Fibroblast of mammary gland (primary cell): ENCODE data around the gene CDC42SE2.

Experiments
- DNase-seq: peaks from one replicate; pipeline ENCODE4 v3.0.0-alpha.2; 2010; ENCODE audit warnings: low read depth
- H3K4me3 ChIP-seq: 2 replicates; pipeline ENCODE4 v1.5.1; 2011; ENCODE audit warnings: low read depth, mild to moderate bottlenecking, low read length, moderate library complexity; ENCODE audit not compliant: control insufficient read depth
- CTCF ChIP-seq: conservative IDR thresholded peaks from 2 replicates; pipeline ENCODE4 v1.5.1; 2011; ENCODE audit warnings: low read depth, low read length, inconsistent platforms; ENCODE audit not compliant: control insufficient read depth, insufficient read depth

Gene CDC42SE2

GRCh38 chr5:131431794-131432193, 167.9 kb downstream of the CDC42SE2 start:
- no peak for DNase-seq
- no peak overlapping the region for H3K4me3 ChIP-seq
- no peak for TF ChIP-seq CTCF

GRCh38 chr5:131433109-131433508, 169.3 kb downstream of the CDC42SE2 start:
- no peak for DNase-seq
- H3K4me3 ChIP-seq = no peak overlapping the region
- TF ChIP-seq CTCF = no peak

- TF ChIP-seq CTCF = no peak
- no peak for DNase-seq
- no peak overlapping the region for H3K4me3 ChIP-seq
These were observed 172.2 kb downstream of the CDC42SE2 start for GRCh38 chr5:131436081-131436480.

- no peak for DNase-seq
- no peak overlapping the region for H3K4me3 ChIP-seq
- TF ChIP-seq CTCF = no peak
These were observed 177.3 kb downstream of the CDC42SE2 start for GRCh38 chr5:131441184-131441583.
